WTC11 (cell line): ENCODE results near the gene GANAB. TPM values are rescaled to one million over a fixed set of nuclear protein-coding genes. Genes with fewer than 3 reads are reported as not detected.

ENCODE experiments used
- ELF4 ChIP-seq: sonication (generic); formaldehyde crosslinking; IDR thresholded peaks from 2 replicates; pipeline ENCODE4 v1.8.1; 2022; ENCODE audit warnings: low read depth, mild to moderate bottlenecking, moderate library complexity, missing genetic modification reagents
- IRF2 ChIP-seq: sonication (generic); formaldehyde crosslinking; IDR thresholded peaks from 2 replicates; pipeline ENCODE4 v1.8.0; 2022; ENCODE audit warnings: low read depth, missing genetic modification reagents, borderline replicate concordance
- JAZF1 ChIP-seq: fragments of 250-450 bp; sonication (Bioruptor Pico); IDR thresholded peaks from 2 replicates; pipeline ENCODE4 v1.9.0; 2021; ENCODE audit warnings: moderate library complexity, mild to moderate bottlenecking, inconsistent platforms
- MYBL2 ChIP-seq: sonication (generic); formaldehyde crosslinking; IDR thresholded peaks from 2 replicates; pipeline ENCODE4 v1.8.1; 2023; ENCODE audit warnings: mild to moderate bottlenecking, moderate library complexity, missing genetic modification reagents
- NR1H2 ChIP-seq: sonication (generic); formaldehyde crosslinking; IDR thresholded peaks from 2 replicates; pipeline ENCODE4 v1.9.0; 2021; ENCODE audit warnings: mild to moderate bottlenecking, moderate library complexity, missing genetic modification reagents
- NR3C1 ChIP-seq: sonication (generic); formaldehyde crosslinking; conservative IDR thresholded peaks from 2 replicates; pipeline ENCODE4 v1.8.1; 2023; ENCODE audit warnings: low read depth, mild to moderate bottlenecking, missing genetic modification reagents
- SOX15 ChIP-seq: fragments of 250-450 bp; sonication (Bioruptor Pico); IDR thresholded peaks from 2 replicates; pipeline ENCODE4 v1.9.0; 2021; ENCODE audit warnings: mild to moderate bottlenecking
- TEAD4 ChIP-seq: sonication (generic); formaldehyde crosslinking; IDR thresholded peaks from 2 replicates; pipeline ENCODE4 v1.8.0; 2022; ENCODE audit warnings: mild to moderate bottlenecking, missing genetic modification reagents
- TP53 ChIP-seq: sonication (generic); formaldehyde crosslinking; IDR thresholded peaks from 2 replicates; pipeline ENCODE4 v1.8.1; 2023; ENCODE audit warnings: mild to moderate bottlenecking, missing genetic modification reagents
- USF2 ChIP-seq: sonication (generic); formaldehyde crosslinking; IDR thresholded peaks from 2 replicates; pipeline ENCODE4 v1.8.1; 2023; ENCODE audit warnings: mild to moderate bottlenecking, missing genetic modification reagents, moderate library complexity
- ZNF121 ChIP-seq: sonication (generic); formaldehyde crosslinking; IDR thresholded peaks from 2 replicates; pipeline ENCODE4 v1.8.0; 2023; ENCODE audit warnings: missing genetic modification reagents
- ZNF317 ChIP-seq: sonication (generic); formaldehyde crosslinking; IDR thresholded peaks from 2 replicates; pipeline ENCODE4 v1.8.1; 2023; ENCODE audit warnings: low read depth, mild to moderate bottlenecking, moderate library complexity, missing genetic modification reagents, borderline replicate concordance
- ZNF425 ChIP-seq: fragments of 250-450 bp; sonication (Bioruptor Pico); conservative IDR thresholded peaks from 2 replicates; pipeline ENCODE4 v1.9.0; 2021; ENCODE audit warnings: mild to moderate bottlenecking
- ZNF532 ChIP-seq: fragments of 250-450 bp; sonication (Bioruptor Pico); IDR thresholded peaks from 2 replicates; pipeline ENCODE4 v1.9.0; 2021; ENCODE audit warnings: mild to moderate bottlenecking, borderline replicate concordance
- total RNA-seq: library from RNA; stranded (reverse); gene quantifications from 3 replicates; pipeline ENCODE4 v1.2.3, GENCODE V29; 2021
- TF ChIP-seq, protein P1 (sequence below): fragments of 200-600 bp; IDR thresholded peaks from 2 replicates; pipeline ENCODE4 v1.8.0; 2022; ENCODE audit warnings: antibody characterized with exemption
- TF ChIP-seq, protein P2 (sequence below): sonication (generic); formaldehyde crosslinking; IDR thresholded peaks from 2 replicates; pipeline ENCODE4 v1.8.0; 2022; ENCODE audit warnings: mild to moderate bottlenecking, missing genetic modification reagents
- TF ChIP-seq, protein P3 (sequence below): sonication (generic); formaldehyde crosslinking; IDR thresholded peaks from 2 replicates; pipeline ENCODE4 v1.8.1; 2022; ENCODE audit warnings: low read depth, missing genetic modification reagents, borderline replicate concordance
- TF ChIP-seq, protein P4 (sequence below): sonication (generic); formaldehyde crosslinking; conservative IDR thresholded peaks from 2 replicates; pipeline ENCODE4 v1.8.1; 2022; ENCODE audit warnings: mild to moderate bottlenecking, missing genetic modification reagents
- TF ChIP-seq, protein P5 (sequence below): sonication (generic); formaldehyde crosslinking; IDR thresholded peaks from 2 replicates; pipeline ENCODE4 v1.8.1; 2023; ENCODE audit warnings: mild to moderate bottlenecking, missing genetic modification reagents
- TF ChIP-seq, protein P6 (sequence below): fragments of 250-450 bp; sonication (Bioruptor Pico); IDR thresholded peaks from 2 replicates; pipeline ENCODE4 v1.9.0; 2021; ENCODE audit warnings: mild to moderate bottlenecking
- TF ChIP-seq, protein P7 (sequence below): sonication (generic); formaldehyde crosslinking; IDR thresholded peaks from 2 replicates; pipeline ENCODE4 v1.8.0; 2022; ENCODE audit warnings: mild to moderate bottlenecking, missing genetic modification reagents

The GANAB gene
- total RNA-seq, 1 experiment from 2014 or later: 327 TPM

- no peak for TF ChIP-seq ZNF532 (CRISPR knock-in tag)
- no peak for TF ChIP-seq SOX15 (CRISPR knock-in tag)
- TF ChIP-seq, protein P1, sequence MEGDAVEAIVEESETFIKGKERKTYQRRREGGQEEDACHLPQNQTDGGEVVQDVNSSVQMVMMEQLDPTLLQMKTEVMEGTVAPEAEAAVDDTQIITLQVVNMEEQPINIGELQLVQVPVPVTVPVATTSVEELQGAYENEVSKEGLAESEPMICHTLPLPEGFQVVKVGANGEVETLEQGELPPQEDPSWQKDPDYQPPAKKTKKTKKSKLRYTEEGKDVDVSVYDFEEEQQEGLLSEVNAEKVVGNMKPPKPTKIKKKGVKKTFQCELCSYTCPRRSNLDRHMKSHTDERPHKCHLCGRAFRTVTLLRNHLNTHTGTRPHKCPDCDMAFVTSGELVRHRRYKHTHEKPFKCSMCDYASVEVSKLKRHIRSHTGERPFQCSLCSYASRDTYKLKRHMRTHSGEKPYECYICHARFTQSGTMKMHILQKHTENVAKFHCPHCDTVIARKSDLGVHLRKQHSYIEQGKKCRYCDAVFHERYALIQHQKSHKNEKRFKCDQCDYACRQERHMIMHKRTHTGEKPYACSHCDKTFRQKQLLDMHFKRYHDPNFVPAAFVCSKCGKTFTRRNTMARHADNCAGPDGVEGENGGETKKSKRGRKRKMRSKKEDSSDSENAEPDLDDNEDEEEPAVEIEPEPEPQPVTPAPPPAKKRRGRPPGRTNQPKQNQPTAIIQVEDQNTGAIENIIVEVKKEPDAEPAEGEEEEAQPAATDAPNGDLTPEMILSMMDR: no peak
- 0 out of 2 replicates have a peak, but pooled peaks have one; percentile 31 for TF ChIP-seq TP53 (CRISPR knock-in tag)
- no peak for TF ChIP-seq NR1H2 (CRISPR knock-in tag)
- no peak for TF ChIP-seq TEAD4 (CRISPR knock-in tag)
- TF ChIP-seq JAZF1 (CRISPR knock-in tag): no peak
- 0 out of 2 replicates have a peak, but pooled peaks have one; percentile 14 for TF ChIP-seq ELF4 (CRISPR knock-in tag)
- TF ChIP-seq, protein P2, sequence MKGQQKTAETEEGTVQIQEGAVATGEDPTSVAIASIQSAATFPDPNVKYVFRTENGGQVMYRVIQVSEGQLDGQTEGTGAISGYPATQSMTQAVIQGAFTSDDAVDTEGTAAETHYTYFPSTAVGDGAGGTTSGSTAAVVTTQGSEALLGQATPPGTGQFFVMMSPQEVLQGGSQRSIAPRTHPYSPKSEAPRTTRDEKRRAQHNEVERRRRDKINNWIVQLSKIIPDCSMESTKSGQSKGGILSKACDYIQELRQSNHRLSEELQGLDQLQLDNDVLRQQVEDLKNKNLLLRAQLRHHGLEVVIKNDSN: 0 out of 2 replicates have a peak, but pooled peaks have one; percentile 31
- peak; percentile 41; the same call in 1 of the 2 replicates for TF ChIP-seq MYBL2 (CRISPR knock-in tag)
- TF ChIP-seq ZNF317 (CRISPR knock-in tag): no peak
- TF ChIP-seq ZNF121 (CRISPR knock-in tag): no peak
- TF ChIP-seq, protein P3, sequence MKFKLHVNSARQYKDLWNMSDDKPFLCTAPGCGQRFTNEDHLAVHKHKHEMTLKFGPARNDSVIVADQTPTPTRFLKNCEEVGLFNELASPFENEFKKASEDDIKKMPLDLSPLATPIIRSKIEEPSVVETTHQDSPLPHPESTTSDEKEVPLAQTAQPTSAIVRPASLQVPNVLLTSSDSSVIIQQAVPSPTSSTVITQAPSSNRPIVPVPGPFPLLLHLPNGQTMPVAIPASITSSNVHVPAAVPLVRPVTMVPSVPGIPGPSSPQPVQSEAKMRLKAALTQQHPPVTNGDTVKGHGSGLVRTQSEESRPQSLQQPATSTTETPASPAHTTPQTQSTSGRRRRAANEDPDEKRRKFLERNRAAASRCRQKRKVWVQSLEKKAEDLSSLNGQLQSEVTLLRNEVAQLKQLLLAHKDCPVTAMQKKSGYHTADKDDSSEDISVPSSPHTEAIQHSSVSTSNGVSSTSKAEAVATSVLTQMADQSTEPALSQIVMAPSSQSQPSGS (CRISPR knock-in tag): no peak
- TF ChIP-seq, protein P4, sequence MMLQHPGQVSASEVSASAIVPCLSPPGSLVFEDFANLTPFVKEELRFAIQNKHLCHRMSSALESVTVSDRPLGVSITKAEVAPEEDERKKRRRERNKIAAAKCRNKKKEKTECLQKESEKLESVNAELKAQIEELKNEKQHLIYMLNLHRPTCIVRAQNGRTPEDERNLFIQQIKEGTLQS: no peak
- TF ChIP-seq USF2 (CRISPR knock-in tag): peak; percentile 36; the same call in 1 of the 2 replicates
- TF ChIP-seq IRF2 (CRISPR knock-in tag): 0 out of 2 replicates have a peak, but pooled peaks have one; percentile 34
- TF ChIP-seq, protein P5, sequence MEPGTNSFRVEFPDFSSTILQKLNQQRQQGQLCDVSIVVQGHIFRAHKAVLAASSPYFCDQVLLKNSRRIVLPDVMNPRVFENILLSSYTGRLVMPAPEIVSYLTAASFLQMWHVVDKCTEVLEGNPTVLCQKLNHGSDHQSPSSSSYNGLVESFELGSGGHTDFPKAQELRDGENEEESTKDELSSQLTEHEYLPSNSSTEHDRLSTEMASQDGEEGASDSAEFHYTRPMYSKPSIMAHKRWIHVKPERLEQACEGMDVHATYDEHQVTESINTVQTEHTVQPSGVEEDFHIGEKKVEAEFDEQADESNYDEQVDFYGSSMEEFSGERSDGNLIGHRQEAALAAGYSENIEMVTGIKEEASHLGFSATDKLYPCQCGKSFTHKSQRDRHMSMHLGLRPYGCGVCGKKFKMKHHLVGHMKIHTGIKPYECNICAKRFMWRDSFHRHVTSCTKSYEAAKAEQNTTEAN: 0 out of 2 replicates have a peak, but pooled peaks have one; percentile 38
- TF ChIP-seq, protein P6, sequence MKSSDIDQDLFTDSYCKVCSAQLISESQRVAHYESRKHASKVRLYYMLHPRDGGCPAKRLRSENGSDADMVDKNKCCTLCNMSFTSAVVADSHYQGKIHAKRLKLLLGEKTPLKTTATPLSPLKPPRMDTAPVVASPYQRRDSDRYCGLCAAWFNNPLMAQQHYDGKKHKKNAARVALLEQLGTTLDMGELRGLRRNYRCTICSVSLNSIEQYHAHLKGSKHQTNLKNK (CRISPR knock-in tag): no peak; the same call in 1 of the 2 replicates
- no peak for TF ChIP-seq ZNF425 (CRISPR knock-in tag)
- TF ChIP-seq, protein P7, sequence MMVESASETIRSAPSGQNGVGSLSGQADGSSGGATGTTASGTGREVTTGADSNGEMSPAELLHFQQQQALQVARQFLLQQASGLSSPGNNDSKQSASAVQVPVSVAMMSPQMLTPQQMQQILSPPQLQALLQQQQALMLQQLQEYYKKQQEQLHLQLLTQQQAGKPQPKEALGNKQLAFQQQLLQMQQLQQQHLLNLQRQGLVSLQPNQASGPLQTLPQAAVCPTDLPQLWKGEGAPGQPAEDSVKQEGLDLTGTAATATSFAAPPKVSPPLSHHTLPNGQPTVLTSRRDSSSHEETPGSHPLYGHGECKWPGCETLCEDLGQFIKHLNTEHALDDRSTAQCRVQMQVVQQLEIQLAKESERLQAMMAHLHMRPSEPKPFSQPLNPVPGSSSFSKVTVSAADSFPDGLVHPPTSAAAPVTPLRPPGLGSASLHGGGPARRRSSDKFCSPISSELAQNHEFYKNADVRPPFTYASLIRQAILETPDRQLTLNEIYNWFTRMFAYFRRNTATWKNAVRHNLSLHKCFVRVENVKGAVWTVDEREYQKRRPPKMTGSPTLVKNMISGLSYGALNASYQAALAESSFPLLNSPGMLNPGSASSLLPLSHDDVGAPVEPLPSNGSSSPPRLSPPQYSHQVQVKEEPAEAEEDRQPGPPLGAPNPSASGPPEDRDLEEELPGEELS (CRISPR knock-in tag): no peak; the same call in 1 of the 2 replicates
- TF ChIP-seq NR3C1 (CRISPR knock-in tag): no peak
These were observed at the start of gene GANAB (continued) for GRCh38 chr11:62645946-62646824.
